Activated CD4-positive, alpha-beta T cell treated with anti-CD3 and anti-CD28 coated beads, Interleukin-2, amount 50 U/mL, for 24 hours (primary cell): ENCODE results near the gene OLFM4.

ENCODE experiments used
- DNase-seq, 2 donors: peaks; one replicate each; pipeline ENCODE4 v3.0.0-alpha.2; 2020; ENCODE audit warnings: low read depth in 1 of 2, low spot score in 1 of 2

The OLFM4 gene

GRCh38 chr13:53064731-53065130, 36.1 kb downstream of the OLFM4 start:
- no peak for DNase-seq

GRCh38 chr13:53066411-53066810, 37.8 kb downstream of the OLFM4 start:
- no peak for DNase-seq

GRCh38 chr13:53068585-53069520, 40.2 kb downstream of the OLFM4 start:
- DNase-seq = no peak

DNA sequence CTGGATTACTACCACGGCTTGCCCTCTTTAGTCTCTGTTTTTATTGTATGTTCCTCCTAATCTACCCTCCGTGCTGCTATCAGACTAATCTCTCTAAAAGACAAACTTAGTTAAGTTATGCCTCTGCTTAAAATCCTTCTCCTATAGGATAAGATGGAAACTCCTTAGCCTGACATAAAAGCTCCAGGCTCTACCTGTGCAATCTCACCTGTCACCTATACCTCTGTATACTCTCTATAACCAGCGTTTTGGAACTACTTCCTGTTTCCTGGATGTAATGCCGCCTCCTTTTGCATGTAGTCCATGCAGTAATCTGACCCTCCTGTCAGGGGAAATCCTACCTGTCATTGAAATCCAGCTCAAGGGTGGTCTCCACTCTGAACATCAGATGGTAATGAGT, 41.2 kb downstream of the OLFM4 start:
- DNase-seq = no peak

- DNase-seq = no peak
Observed at GRCh38 chr13:53073711-53074110, 45.1 kb downstream of the OLFM4 start.

DNA sequence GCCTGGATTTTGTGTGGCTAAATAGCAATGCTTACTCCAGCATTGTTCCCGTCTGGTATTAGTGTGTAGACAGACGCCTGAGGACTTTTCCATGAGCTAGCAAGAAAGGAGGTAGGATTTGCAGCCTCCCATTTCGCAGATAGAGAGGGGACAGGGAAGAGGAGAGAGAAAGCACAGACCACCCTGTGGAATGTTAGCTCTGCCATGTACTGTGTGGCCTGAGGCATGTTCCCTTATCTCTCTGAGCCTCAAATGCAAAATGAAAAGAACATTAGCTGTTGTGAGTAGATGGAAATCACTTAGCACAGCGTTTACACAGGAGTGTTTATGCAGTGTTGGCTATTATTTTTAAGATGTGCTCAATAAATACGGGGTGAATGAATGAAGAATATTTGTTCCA, 45.5 kb downstream of the OLFM4 start:
- no peak for DNase-seq

GRCh38 chr13:53075356-53076041, 46.9 kb downstream of the OLFM4 start:
- no peak for DNase-seq

DNA sequence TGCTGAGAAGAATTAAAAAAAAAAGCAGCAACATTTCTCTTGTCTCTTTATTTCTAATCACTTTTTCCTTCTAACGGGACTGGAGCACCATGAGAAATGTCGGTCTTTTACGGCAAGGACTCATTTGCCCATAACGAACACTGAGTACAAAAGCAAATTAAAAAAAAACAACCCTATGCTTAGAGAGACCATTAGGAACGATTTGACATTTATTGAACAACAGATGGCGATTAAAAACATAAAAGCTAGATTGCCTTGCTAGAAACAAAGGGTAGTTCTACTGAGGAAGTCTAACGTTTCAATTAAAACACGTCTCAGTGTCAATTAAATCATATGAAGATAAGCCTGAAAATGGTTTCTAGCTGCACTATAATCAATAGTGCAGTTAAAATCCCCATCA, 51.1 kb downstream of the OLFM4 start:
- DNase-seq = no peak

DNA sequence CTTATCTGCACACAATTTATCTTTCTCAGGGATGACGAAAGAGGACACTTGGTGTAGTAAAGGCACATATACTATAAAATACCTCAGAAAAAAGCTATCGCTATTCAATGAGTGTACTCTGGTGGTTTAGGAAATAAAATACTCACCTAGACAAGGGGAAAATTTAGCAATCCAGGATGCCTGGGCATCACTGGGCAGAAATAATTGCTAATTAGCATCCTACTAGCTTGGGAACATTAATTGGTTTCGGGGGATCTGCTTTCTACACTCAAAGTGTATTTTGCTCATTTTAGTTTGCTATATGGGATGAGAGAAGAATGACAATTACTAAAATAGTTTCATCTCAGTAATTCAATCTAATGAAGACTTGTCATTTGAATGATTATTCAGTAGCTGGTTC, 60.3 kb downstream of the OLFM4 start:
- no peak for DNase-seq

DNA sequence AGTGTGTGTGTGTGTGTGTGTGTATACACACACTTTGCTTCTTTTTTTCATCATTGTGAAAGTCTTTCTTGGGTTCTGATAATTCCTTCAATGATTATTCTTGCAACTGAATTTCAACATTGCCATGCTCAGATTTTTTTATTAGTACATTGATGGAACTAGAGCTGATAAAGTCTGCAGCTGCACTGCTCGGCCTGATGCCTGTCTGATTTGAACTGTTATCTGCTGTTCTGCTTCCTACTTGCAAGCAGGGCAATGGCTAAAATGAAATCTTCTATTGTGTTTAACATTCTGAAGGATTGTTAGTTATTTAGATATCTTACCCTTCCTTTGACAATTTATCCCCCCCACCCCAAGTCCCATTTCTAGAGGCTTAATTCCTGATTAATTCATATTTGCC, 61.3 kb downstream of the OLFM4 start:
- no peak for DNase-seq

DNA sequence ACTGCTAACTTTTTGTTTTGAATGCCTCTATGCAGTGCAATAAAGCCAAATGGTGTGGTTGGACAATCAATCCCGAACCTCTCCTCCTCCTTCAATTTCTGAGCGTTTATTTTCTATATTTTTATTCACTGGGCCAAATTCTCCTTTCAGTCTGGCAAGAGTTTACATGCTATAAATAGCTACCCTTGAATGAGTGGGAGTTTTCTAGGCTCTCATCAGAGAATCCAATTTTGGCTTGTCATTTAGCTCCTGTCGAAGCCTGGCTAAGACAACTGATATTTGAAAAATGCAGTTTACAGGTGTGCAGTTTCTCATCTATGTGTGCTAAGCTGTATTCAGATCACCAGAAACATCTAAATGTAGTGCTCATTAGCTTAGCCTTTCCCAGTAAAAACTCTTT, 61.8 kb downstream of the OLFM4 start:
- no peak for DNase-seq

DNA sequence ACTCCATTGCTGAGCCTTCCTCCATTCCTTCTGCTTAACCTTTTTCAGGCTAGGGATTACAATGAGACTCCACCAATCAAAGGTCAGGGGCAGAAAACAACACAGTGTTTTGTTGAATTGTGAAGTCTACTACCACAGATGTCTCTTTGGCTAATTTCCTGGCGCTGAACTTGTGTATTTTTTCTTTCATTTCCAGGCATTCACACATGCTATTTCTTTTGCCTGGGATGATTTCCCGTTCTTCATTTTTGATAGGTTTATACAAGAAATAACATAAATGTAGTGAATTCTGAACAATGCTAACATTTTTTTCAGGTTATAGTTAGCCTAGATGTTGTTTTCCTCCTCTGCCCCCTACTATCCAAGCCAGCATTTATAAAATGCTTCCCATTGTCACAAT, 64.3 kb downstream of the OLFM4 start:
- DNase-seq = no peak

DNA sequence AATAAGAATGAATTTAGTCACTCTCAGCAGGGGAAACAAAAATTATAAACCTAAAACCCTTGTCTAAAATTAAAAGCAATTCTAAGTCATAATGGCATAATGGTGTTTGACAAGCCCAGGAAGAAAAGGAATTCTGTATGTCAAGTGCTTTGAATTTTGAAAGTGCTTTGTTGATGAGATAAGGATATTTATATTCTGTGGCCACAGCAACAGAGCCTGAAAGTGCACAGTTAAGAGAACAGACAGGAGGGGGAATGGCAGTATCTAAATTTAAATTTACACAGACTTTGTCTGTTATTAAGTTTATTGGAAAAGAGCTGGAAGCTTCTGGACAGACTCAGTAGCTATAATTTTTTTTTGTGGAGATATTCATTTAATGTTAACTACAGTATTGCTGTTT, 69.8 kb downstream of the OLFM4 start:
- DNase-seq = no peak

DNA sequence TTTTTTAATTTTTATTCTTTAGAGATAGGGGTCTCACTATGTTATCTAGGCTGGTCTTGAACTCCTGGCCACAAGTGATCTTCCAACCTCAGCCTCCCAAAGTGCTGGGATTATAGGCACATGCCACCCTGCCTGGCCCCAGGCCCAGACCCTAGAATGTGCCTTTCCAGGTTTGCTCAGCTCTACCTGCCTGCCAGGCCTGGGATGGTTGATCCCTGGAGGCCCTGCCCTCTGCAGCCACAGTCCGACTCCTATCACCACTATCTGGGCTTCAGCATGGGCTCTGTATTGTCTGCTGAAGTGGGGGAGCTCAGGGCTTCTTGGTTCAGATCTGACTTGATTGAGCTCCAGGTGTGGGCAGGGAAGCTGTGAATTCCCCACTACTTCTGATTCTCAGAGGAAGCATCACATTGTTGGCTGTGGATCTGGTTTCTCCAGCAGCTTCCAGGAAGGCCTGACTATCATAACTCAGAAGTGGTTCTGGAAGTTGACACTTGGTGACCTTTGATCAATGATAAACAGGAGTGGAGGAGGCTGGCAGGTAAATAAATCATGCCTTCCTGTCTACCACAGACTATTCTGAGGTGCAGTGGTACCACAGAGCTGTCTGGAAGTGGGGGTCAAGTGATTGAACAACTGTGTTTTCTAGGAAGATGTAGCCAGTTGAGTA, 71.9 kb downstream of the OLFM4 start:
- DNase-seq = no peak
